NT2/D1 (cell line): ENCODE data around the gene GGTA1.

Experiments used
- SUZ12 ChIP-seq: IDR thresholded peaks from 2 replicates; pipeline ENCODE4 v1.6.1; 2011; ENCODE audit not compliant: insufficient read length, insufficient read depth; ENCODE audit errors: extremely low read depth
- YY1 ChIP-seq: IDR thresholded peaks from 2 replicates; pipeline ENCODE4 v1.6.1; 2011; ENCODE audit not compliant: insufficient read length, insufficient read depth

DNA sequence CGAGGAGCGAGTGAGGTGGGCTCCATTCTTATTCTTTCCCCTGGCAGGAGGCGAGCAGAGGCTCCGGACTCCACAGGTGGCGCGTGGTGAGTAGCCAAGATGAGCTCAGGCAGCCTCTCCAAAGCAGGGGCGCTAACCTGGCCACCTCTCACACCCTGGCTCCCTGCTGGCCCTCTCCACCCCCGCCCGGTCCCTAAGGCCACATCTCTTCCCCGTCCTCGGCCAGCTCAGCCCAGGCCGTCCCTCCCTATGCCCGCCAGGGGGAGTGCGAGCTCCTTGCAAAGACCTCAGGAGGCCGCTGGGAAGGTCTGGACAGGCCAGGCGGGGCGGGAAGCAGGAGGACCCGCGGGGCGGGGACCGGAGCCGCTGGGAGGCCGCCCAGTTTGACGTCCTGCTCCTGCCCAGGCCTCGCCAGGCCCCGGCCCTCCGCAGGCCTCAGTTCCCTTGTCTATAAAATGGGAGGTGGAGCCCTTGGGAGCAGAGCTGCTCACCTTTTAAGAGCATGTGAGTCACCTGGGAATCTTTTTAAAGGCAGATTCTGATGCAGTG lies 46.3 kb upstream of the GGTA1 start:
- no peak for TF ChIP-seq YY1
- no peak for TF ChIP-seq SUZ12
